HEK293 (cell line): ENCODE results near the gene CINP.

Experiments used
- BCL11A ChIP-seq: fragments of 450-650 bp; formaldehyde crosslinking; IDR thresholded peaks from 2 replicates; pipeline ENCODE4 v1.5.1; 2016; ENCODE audit warnings: low read depth, missing biosample characterization, missing genetic modification characterization
- GLI4 ChIP-seq: fragments of 450-650 bp; formaldehyde crosslinking; IDR thresholded peaks from 2 replicates; pipeline ENCODE4 v1.5.1; 2016; ENCODE audit warnings: missing biosample characterization, missing genetic modification characterization
- GLIS1 ChIP-seq: fragments of 450-650 bp; formaldehyde crosslinking; IDR thresholded peaks from 2 replicates; pipeline ENCODE4 v1.5.1; 2016; ENCODE audit warnings: missing biosample characterization, missing genetic modification characterization
- KLF8 ChIP-seq: fragments of 450-650 bp; formaldehyde crosslinking; IDR thresholded peaks from 2 replicates; pipeline ENCODE4 v1.5.1; 2016; ENCODE audit warnings: missing biosample characterization, missing genetic modification characterization
- MZF1 ChIP-seq: fragments of 450-650 bp; formaldehyde crosslinking; IDR thresholded peaks from 2 replicates; pipeline ENCODE4 v1.5.1; 2017; ENCODE audit warnings: missing biosample characterization, missing genetic modification characterization, borderline replicate concordance
- PRDM10 ChIP-seq: fragments of 450-650 bp; formaldehyde crosslinking; IDR thresholded peaks from 2 replicates; pipeline ENCODE4 v1.5.1; 2016; ENCODE audit warnings: missing biosample characterization, missing genetic modification characterization
- SALL2 ChIP-seq: fragments of 450-650 bp; formaldehyde crosslinking; IDR thresholded peaks from 2 replicates; pipeline ENCODE4 v1.5.0; 2017; ENCODE audit warnings: missing biosample characterization, mild to moderate bottlenecking, missing genetic modification characterization, borderline replicate concordance
- SP3 ChIP-seq: fragments of 450-650 bp; formaldehyde crosslinking; IDR thresholded peaks from 2 replicates; pipeline ENCODE4 v1.5.1; 2016; ENCODE audit warnings: missing biosample characterization, missing genetic modification characterization
- TRIM28 ChIP-seq: IDR thresholded peaks from 2 replicates; pipeline ENCODE4 v1.6.1; 2011; ENCODE audit warnings: low read length, control low read depth, borderline replicate concordance
- YY1 ChIP-seq: fragments of 450-650 bp; formaldehyde crosslinking; IDR thresholded peaks from 2 replicates; pipeline ENCODE4 v1.5.1; 2018; ENCODE audit warnings: missing biosample characterization, missing genetic modification characterization
- ZBTB26 ChIP-seq: fragments of 450-650 bp; formaldehyde crosslinking; optimal IDR thresholded peaks from 2 replicates; pipeline ENCODE3; 2016; ENCODE audit warnings: missing biosample characterization, mild to moderate bottlenecking, missing genetic modification characterization
- ZBTB48 ChIP-seq: fragments of 450-650 bp; formaldehyde crosslinking; IDR thresholded peaks from 2 replicates; pipeline ENCODE4 v1.5.1; 2016; ENCODE audit warnings: missing biosample characterization, missing genetic modification characterization
- ZBTB6 ChIP-seq: fragments of 450-650 bp; formaldehyde crosslinking; IDR thresholded peaks from 2 replicates; pipeline ENCODE4 v1.5.1; 2017; ENCODE audit warnings: missing biosample characterization, missing genetic modification characterization
- ZBTB7A ChIP-seq: fragments of 450-650 bp; formaldehyde crosslinking; IDR thresholded peaks from 2 replicates; pipeline ENCODE4 v1.5.1; 2016; ENCODE audit warnings: low read depth, missing biosample characterization, missing genetic modification characterization
- ZNF169 ChIP-seq: fragments of 450-650 bp; formaldehyde crosslinking; IDR thresholded peaks from 2 replicates; pipeline ENCODE4 v1.5.1; 2016; ENCODE audit warnings: missing biosample characterization, missing genetic modification characterization
- ZNF184 ChIP-seq: fragments of 450-650 bp; IDR thresholded peaks from 2 replicates; pipeline ENCODE4 v1.5.1; 2018; ENCODE audit warnings: missing biosample characterization, mild to moderate bottlenecking, missing genetic modification characterization
- ZNF280D ChIP-seq: fragments of 450-650 bp; formaldehyde crosslinking; IDR thresholded peaks from 2 replicates; pipeline ENCODE4 v1.5.1; 2016; ENCODE audit warnings: missing biosample characterization, missing genetic modification characterization
- ZNF341 ChIP-seq: fragments of 450-650 bp; formaldehyde crosslinking; IDR thresholded peaks from 2 replicates; pipeline ENCODE4; 2016; ENCODE audit warnings: low read depth, missing biosample characterization, missing genetic modification characterization
- ZNF433 ChIP-seq: fragments of 450-650 bp; formaldehyde crosslinking; IDR thresholded peaks from 2 replicates; pipeline ENCODE4 v1.5.1; 2016; ENCODE audit warnings: missing biosample characterization, missing genetic modification characterization, low read depth
- ZNF510 ChIP-seq: fragments of 450-650 bp; formaldehyde crosslinking; IDR thresholded peaks from 2 replicates; pipeline ENCODE4 v1.5.1; 2018; ENCODE audit warnings: mild to moderate bottlenecking, missing genetic modification characterization, missing biosample characterization; ENCODE audit not compliant: insufficient replicate concordance
- ZNF548 ChIP-seq: fragments of 450-650 bp; formaldehyde crosslinking; IDR thresholded peaks from 2 replicates; pipeline ENCODE4 v1.5.1; 2016; ENCODE audit warnings: missing biosample characterization, missing genetic modification characterization
- ZNF549 ChIP-seq: fragments of 450-650 bp; IDR thresholded peaks from 2 replicates; pipeline ENCODE4 v1.5.1; 2018; ENCODE audit warnings: missing biosample characterization, missing genetic modification characterization, mild to moderate bottlenecking, inconsistent platforms, moderate library complexity
- ZNF571 ChIP-seq: fragments of 450-650 bp; formaldehyde crosslinking; IDR thresholded peaks from 2 replicates; pipeline ENCODE4 v1.5.0; 2017; ENCODE audit warnings: missing biosample characterization, missing genetic modification characterization
- ZNF654 ChIP-seq: fragments of 450-650 bp; formaldehyde crosslinking; IDR thresholded peaks from 2 replicates; pipeline ENCODE4 v1.5.1; 2016; ENCODE audit warnings: low read depth, missing biosample characterization, missing genetic modification characterization
- ZNF664 ChIP-seq: fragments of 450-650 bp; formaldehyde crosslinking; IDR thresholded peaks from 2 replicates; pipeline ENCODE4 v1.5.1; 2016; ENCODE audit warnings: missing biosample characterization, missing genetic modification characterization
- ZNF830 ChIP-seq: fragments of 450-650 bp; IDR thresholded peaks from 2 replicates; pipeline ENCODE4 v1.5.0; 2018; ENCODE audit warnings: missing biosample characterization, missing genetic modification characterization, low read depth, mild to moderate bottlenecking, moderate library complexity
- ZNF843 ChIP-seq: fragments of 450-650 bp; formaldehyde crosslinking; IDR thresholded peaks from 2 replicates; pipeline ENCODE4 v1.5.1; 2016; ENCODE audit warnings: missing biosample characterization, missing genetic modification characterization
- ZSCAN23 ChIP-seq: fragments of 450-650 bp; formaldehyde crosslinking; IDR thresholded peaks from 2 replicates; pipeline ENCODE4 v1.5.1; 2016; ENCODE audit warnings: missing biosample characterization, missing genetic modification characterization
- ZSCAN30 ChIP-seq: fragments of 450-650 bp; IDR thresholded peaks from 2 replicates; pipeline ENCODE4 v1.5.1; 2018; ENCODE audit warnings: missing biosample characterization, mild to moderate bottlenecking, missing genetic modification characterization, moderate library complexity
- ZSCAN5A ChIP-seq: fragments of 450-650 bp; formaldehyde crosslinking; IDR thresholded peaks from 2 replicates; pipeline ENCODE4 v1.5.1; 2016; ENCODE audit warnings: missing biosample characterization, missing genetic modification characterization

CINP gene

GRCh38 chr14:102363182-102363943, 673 bp upstream of the CINP start (continued):
- TF ChIP-seq ZBTB6 (tag by site-specific recombination), result no peak
- 0 out of 2 replicates have a peak, but pooled peaks have one; percentile 10 for TF ChIP-seq PRDM10
- TF ChIP-seq ZNF571 (tag by site-specific recombination), result no peak
- no peak for TF ChIP-seq GLIS1 (tag by site-specific recombination)
- TF ChIP-seq KLF8 (tag by site-specific recombination), result 0 out of 2 replicates have a peak, but pooled peaks have one; percentile 23
- TF ChIP-seq BCL11A (tag by site-specific recombination), result no peak
- no peak for TF ChIP-seq ZNF184 (tag by site-specific recombination)
- no peak for TF ChIP-seq ZNF664 (tag by site-specific recombination)
- TF ChIP-seq ZNF169 (tag by site-specific recombination), result no peak
- TF ChIP-seq YY1, result peak; percentile 35; the same call in 1 of the 2 replicates
- TF ChIP-seq ZNF549 (tag by site-specific recombination), result no peak
- no peak for TF ChIP-seq SP3 (tag by site-specific recombination)
- no peak for TF ChIP-seq MZF1 (tag by site-specific recombination)
- no peak for TF ChIP-seq GLI4 (tag by site-specific recombination)
- TF ChIP-seq ZNF843, result no peak
- TF ChIP-seq ZNF341 (tag by site-specific recombination), result no peak
- TF ChIP-seq ZNF510 (tag by site-specific recombination), result no peak
- TF ChIP-seq ZBTB7A (tag by site-specific recombination), result no peak
- TF ChIP-seq TRIM28, result no peak
- TF ChIP-seq ZBTB48, result no peak
- TF ChIP-seq ZNF433, result no peak
- no peak for TF ChIP-seq ZSCAN23 (tag by site-specific recombination)
- no peak for TF ChIP-seq ZNF654 (tag by site-specific recombination)
- TF ChIP-seq SALL2 (tag by site-specific recombination), result no peak
- no peak for TF ChIP-seq ZNF280D (tag by site-specific recombination)
- TF ChIP-seq ZNF830 (tag by site-specific recombination), result no peak
- peak; percentile 39; the same call in 1 of the 2 replicates for TF ChIP-seq ZSCAN30
- peak; percentile 58 for TF ChIP-seq ZBTB26 (tag by site-specific recombination)
- peak; percentile 74; the same call in 1 of the 2 replicates for TF ChIP-seq ZSCAN5A (tag by site-specific recombination)
- TF ChIP-seq ZNF548, result no peak
- TF ChIP-seq, all 188 proteins: peak for 20
